T-helper 17 cell (primary cell): ENCODE measurements around the gene RIBC2. TPM values are rescaled to one million over a fixed set of nuclear protein-coding genes. Genes with fewer than 3 reads are reported as not detected.
"Not testable (repeated sequence)": the region's sequence is repeated elsewhere in the genome, so short reads cannot be mapped to it uniquely, and the experiment has no call there.

ENCODE experiments used
- ATAC-seq: fragments of 150-1000 bp; cut with Tn5 transposase; 2 replicates; pipeline ENCODE4 v1.10.0; 2021; ENCODE audit warnings: mild to moderate bottlenecking, moderate library complexity
- DNase-seq, 3 donors: peaks; one replicate each; pipeline versions ENCODE4 v3.0.0 to v3.0.0-alpha.2; 2020 to 2021
- H3K9me3 ChIP-seq: one replicate; pipeline ENCODE4 v1.7.0; 2013; ENCODE audit warnings: low read length, mild to moderate bottlenecking; ENCODE audit not compliant: control insufficient read depth, poor library complexity, severe bottlenecking
- H3K27ac Mint-ChIP-seq: one replicate; pipeline ENCODE4 v1.8.0; 2022; ENCODE audit warnings: mild to moderate bottlenecking, moderate library complexity, mixed read lengths
- H3K27me3 Mint-ChIP-seq: one replicate; pipeline ENCODE4 v1.8.0; 2022; ENCODE audit warnings: mixed read lengths
- H3K36me3 Mint-ChIP-seq: one replicate; pipeline ENCODE4 v1.8.0; 2022; ENCODE audit warnings: low read depth, mixed read lengths
- H3K4me1 Mint-ChIP-seq: one replicate; pipeline ENCODE4 v1.8.0; 2022; ENCODE audit warnings: mild to moderate bottlenecking, mixed read lengths
- H3K4me3 Mint-ChIP-seq: one replicate; pipeline ENCODE4 v1.8.0; 2022; ENCODE audit warnings: mild to moderate bottlenecking, moderate library complexity, mixed read lengths
- total RNA-seq, 4 donors: library from RNA in 2 of 4; stranded (reverse) in 2 of 4; gene quantifications; one replicate each; pipeline ENCODE4 v1.2.3 and lab custom pipeline; 2022 to 2026

Gene RIBC2
- total RNA-seq, 2 donors from 2014 or later, result 1.6 to 2.4 TPM

GRCh38 chr22:45445031-45445710 is 31.7 kb downstream of the RIBC2 start:
- Mint-ChIP-seq H3K27me3 (peaks cover 20% of the 10 kb centered on the region), H3K27ac (no peak overlapping the region), H3K4me3 (no peak overlapping the region), H3K4me1 (peaks cover 11% of the 10 kb centered on the region), H3K36me3 (peaks cover 2% of the 10 kb centered on the region)
- DNase-seq (no peak), ATAC-seq (no peak)
- no peaks in the 10 kb centered on the region for H3K9me3 ChIP-seq

DNA sequence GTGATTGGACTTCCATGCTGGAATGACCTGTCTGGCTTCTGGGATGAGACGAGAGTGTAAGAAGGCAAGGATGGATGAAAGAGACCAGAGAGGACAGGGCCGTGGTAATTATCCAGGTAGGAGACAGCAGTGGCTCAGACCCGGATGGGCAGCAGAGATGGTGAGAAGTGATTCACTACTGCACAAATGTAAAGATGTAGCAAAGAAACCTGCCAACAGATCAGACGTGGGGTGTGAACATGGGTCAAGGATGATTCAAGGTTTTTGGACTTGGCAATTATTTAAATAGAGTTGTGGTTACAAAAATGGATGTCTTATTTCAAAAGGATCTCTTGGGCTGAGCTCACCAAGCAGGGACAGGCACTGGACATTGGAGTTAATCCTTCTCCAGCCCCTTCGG is 32.7 kb downstream of the RIBC2 start:
- H3K36me3 Mint-ChIP-seq, result peaks cover 1% of the 10 kb centered on the region
- peaks cover 1% of the 10 kb centered on the region for H3K4me1 Mint-ChIP-seq
- DNase-seq (no peak), ATAC-seq (no peak)
- peaks cover 25% of the 10 kb centered on the region for H3K27me3 Mint-ChIP-seq
- no peak overlapping the region for H3K27ac Mint-ChIP-seq
- H3K4me3 Mint-ChIP-seq, result no peak overlapping the region
- no peaks in the 10 kb centered on the region for H3K9me3 ChIP-seq

- not testable (repeated sequence) for ATAC-seq, H3K4me1 Mint-ChIP-seq, H3K27ac Mint-ChIP-seq, H3K36me3 Mint-ChIP-seq, H3K4me3 Mint-ChIP-seq, DNase-seq, H3K9me3 ChIP-seq
- H3K27me3 Mint-ChIP-seq, result peaks cover 31% of the 10 kb centered on the region
These were observed 34.1 kb downstream of the RIBC2 start for GRCh38 chr22:45447596-45447995.

- H3K27me3 Mint-ChIP-seq, result peaks cover 31% of the 10 kb centered on the region
- H3K4me3 Mint-ChIP-seq, result no peak overlapping the region
- no peaks in the 10 kb centered on the region for H3K36me3 Mint-ChIP-seq
- no peaks in the 10 kb centered on the region for H3K4me1 Mint-ChIP-seq
- DNase-seq (no peak), ATAC-seq (no peak)
- no peaks in the 10 kb centered on the region for H3K9me3 ChIP-seq
- H3K27ac Mint-ChIP-seq, result no peak overlapping the region
These were observed 34.9 kb downstream of the RIBC2 start for GRCh38 chr22:45448431-45448830.

DNA sequence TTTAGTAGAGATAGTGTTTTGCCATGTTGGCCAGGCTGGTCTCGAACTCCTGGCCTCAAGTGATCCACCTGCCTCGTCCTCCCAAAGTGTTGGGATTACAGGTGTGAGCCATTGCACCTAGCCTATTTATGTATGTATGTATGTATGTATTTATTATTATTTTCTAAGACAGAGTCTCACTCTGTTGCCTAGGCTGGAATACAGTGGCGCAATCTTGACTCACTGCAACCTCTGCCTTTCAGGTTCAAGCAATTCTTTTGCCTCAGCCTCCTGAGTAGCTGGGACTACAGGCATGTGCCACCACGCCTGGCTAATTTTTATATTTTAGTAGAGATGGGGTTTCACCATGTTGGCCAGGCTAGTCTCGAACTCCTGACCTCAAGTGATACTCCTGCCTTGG is 35.9 kb downstream of the RIBC2 start:
- not testable (repeated sequence) for H3K4me3 Mint-ChIP-seq, H3K27ac Mint-ChIP-seq

GRCh38 chr22:45450101-45450785 is 36.8 kb downstream of the RIBC2 start:
- no peaks in the 10 kb centered on the region for H3K4me1 Mint-ChIP-seq
- H3K27me3 Mint-ChIP-seq, result peaks cover 36% of the 10 kb centered on the region
- H3K27ac Mint-ChIP-seq, result no peak overlapping the region
- no peaks in the 10 kb centered on the region for H3K36me3 Mint-ChIP-seq
- ATAC-seq (no peak), DNase-seq (no peak)
- no peaks in the 10 kb centered on the region for H3K9me3 ChIP-seq
- no peak overlapping the region for H3K4me3 Mint-ChIP-seq

More for the DNA sequence above, 35.9 kb downstream of the RIBC2 start:
- not testable (repeated sequence) for H3K36me3 Mint-ChIP-seq, ATAC-seq, DNase-seq, H3K4me1 Mint-ChIP-seq, H3K9me3 ChIP-seq
- peaks cover 31% of the 10 kb centered on the region for H3K27me3 Mint-ChIP-seq

- H3K27ac Mint-ChIP-seq, result no peak overlapping the region
- H3K9me3 ChIP-seq, result no peaks in the 10 kb centered on the region
- no peak for ATAC-seq
- no peaks in the 10 kb centered on the region for H3K36me3 Mint-ChIP-seq
- DNase-seq, result no peak
- H3K27me3 Mint-ChIP-seq, result peaks cover 29% of the 10 kb centered on the region
- no peak overlapping the region for H3K4me3 Mint-ChIP-seq
- H3K4me1 Mint-ChIP-seq, result no peaks in the 10 kb centered on the region
These were observed 37.6 kb downstream of the RIBC2 start for GRCh38 chr22:45450921-45451651.

DNA sequence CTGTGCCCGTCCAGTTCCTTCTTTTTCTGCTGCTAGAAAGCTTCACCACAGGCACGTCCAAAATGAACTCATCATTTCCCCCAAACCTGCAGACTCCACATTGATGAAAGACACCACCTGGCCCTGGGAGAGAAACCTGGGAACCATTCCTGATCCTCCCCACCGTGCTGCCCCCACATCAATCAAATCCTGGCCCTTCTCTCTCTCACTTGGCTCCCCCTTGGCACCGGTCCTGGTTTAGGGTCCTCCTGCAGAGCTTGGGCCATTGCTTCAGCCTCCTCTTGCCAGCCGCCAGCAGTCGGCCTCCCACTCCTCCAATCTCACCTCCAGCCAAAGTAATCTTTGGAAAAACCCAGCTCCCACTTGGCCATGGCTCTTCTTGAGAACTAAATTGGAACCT is 38.5 kb downstream of the RIBC2 start:
- no peak overlapping the region for H3K4me3 Mint-ChIP-seq
- no peaks in the 10 kb centered on the region for H3K4me1 Mint-ChIP-seq
- no peaks in the 10 kb centered on the region for H3K9me3 ChIP-seq
- H3K36me3 Mint-ChIP-seq, result no peaks in the 10 kb centered on the region
- ATAC-seq, result no peak
- DNase-seq, result no peak
- no peak overlapping the region for H3K27ac Mint-ChIP-seq
- peaks cover 26% of the 10 kb centered on the region for H3K27me3 Mint-ChIP-seq

DNA sequence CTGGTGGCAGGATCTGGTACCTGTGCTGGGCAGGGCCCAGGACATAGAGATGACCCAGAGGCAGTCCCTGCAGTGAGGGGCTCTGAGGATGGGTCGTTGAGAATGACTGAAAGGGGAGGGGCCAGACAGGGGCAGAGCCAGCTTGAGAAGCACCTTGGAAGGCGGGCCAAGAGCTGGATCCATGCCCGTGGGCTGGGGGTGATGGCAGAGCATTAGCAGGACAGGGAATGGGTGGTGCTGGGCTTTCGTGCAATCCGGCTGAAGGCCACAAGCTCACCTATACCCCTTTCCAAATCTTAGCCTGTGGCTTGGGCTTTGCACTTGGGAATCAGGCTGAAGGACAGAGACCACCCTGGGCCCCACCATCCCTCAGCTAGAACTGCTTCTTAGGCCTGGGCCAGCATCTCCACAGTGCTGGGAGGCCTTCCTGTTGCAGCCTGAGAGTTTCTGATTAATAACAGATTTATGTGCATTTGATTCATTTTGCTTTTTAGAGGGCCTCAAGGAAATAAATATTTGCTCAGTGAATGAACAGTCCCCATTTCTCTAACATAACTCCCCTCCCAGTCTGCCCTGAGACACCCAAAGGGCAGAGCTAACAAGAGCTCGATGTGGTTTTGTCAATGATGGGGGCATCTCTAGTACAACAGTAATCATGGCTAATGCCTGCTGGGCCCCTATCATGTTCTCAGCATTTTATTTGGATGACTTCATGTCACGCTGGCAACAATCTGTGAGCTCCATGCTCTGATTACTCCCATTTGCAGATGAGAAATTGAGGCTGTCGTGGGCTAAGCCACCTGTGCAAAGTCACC is 39.3 kb downstream of the RIBC2 start:
- no peaks in the 10 kb centered on the region for H3K4me1 Mint-ChIP-seq
- no peaks in the 10 kb centered on the region for H3K9me3 ChIP-seq
- H3K36me3 Mint-ChIP-seq, result no peaks in the 10 kb centered on the region
- peaks cover 34% of the 10 kb centered on the region for H3K27me3 Mint-ChIP-seq
- no peak for DNase-seq
- no peak overlapping the region for H3K27ac Mint-ChIP-seq
- no peak overlapping the region for H3K4me3 Mint-ChIP-seq
- ATAC-seq, result no peak

DNA sequence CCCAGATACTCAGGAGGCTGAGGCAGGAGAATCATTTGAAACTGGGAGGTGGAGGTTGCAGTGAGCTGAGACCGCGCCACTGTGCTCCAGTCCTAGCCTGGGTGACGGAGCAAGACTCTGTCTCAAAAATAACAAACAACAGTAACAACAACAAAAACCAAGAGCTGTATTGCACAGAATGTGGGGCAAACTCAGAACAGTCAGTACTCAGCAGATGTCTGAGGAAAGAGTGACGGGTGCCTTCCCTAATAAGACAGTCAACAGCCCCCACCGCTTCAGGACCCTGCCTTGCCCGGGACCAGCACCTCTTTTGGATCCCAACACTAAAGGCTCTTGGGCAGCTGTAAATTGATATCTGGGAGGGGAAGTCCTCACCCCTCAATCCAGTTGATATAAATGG is 40.3 kb downstream of the RIBC2 start:
- Mint-ChIP-seq H3K27ac (no peak overlapping the region), H3K4me1 (no peaks in the 10 kb centered on the region)

GRCh38 chr22:45454275-45454674 is 40.8 kb downstream of the RIBC2 start:
- Mint-ChIP-seq H3K36me3 (no peaks in the 10 kb centered on the region), H3K27ac (no peak overlapping the region), H3K4me3 (no peak overlapping the region), H3K4me1 (no peaks in the 10 kb centered on the region), H3K27me3 (peaks cover 34% of the 10 kb centered on the region)
- no peak for ATAC-seq
- no peaks in the 10 kb centered on the region for H3K9me3 ChIP-seq
- no peak for DNase-seq

More for the DNA sequence above, 40.3 kb downstream of the RIBC2 start:
- ATAC-seq, result no peak
- peaks cover 34% of the 10 kb centered on the region for H3K27me3 Mint-ChIP-seq
- no peaks in the 10 kb centered on the region for H3K9me3 ChIP-seq
- no peaks in the 10 kb centered on the region for H3K36me3 Mint-ChIP-seq
- no peak overlapping the region for H3K4me3 Mint-ChIP-seq
- DNase-seq, result no peak

GRCh38 chr22:45455212-45455611 is 41.7 kb downstream of the RIBC2 start:
- Mint-ChIP-seq H3K27me3 (peaks cover 34% of the 10 kb centered on the region), H3K27ac (no peak overlapping the region), H3K36me3 (no peaks in the 10 kb centered on the region), H3K4me1 (no peaks in the 10 kb centered on the region), H3K4me3 (no peak overlapping the region)
- ATAC-seq (no peak), DNase-seq (no peak)
- H3K9me3 ChIP-seq, result no peaks in the 10 kb centered on the region

DNA sequence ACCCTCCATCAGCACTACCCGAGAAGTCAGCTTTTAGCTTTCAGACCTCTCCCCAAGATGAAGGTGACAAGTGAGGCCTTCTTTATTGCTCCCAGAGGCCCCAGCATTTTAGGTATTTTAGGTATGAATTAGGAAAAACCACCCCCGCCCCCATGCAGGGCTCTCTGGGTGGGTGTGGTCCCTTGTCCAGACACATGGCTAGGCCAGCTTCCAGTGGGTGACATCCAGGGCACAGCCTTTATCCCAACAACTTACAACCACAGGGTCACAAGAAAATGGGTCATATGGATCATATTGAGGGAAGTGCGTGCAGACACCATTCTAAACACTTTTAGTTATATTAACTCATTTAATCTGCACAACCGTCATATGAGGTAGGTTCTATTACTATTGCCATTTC is 42.1 kb downstream of the RIBC2 start:
- DNase-seq, result no peak
- no peaks in the 10 kb centered on the region for H3K9me3 ChIP-seq
- H3K27ac Mint-ChIP-seq, result no peak overlapping the region
- ATAC-seq, result no peak
- no peaks in the 10 kb centered on the region for H3K36me3 Mint-ChIP-seq
- no peaks in the 10 kb centered on the region for H3K4me1 Mint-ChIP-seq
- H3K4me3 Mint-ChIP-seq, result no peak overlapping the region
- H3K27me3 Mint-ChIP-seq, result peaks cover 30% of the 10 kb centered on the region
